ENCODE measurements around the gene PCDHGA1.
A peak's percentile ranks its signal among the peaks of the same experiment; 100 is the strongest.

Gene PCDHGA1

DNA sequence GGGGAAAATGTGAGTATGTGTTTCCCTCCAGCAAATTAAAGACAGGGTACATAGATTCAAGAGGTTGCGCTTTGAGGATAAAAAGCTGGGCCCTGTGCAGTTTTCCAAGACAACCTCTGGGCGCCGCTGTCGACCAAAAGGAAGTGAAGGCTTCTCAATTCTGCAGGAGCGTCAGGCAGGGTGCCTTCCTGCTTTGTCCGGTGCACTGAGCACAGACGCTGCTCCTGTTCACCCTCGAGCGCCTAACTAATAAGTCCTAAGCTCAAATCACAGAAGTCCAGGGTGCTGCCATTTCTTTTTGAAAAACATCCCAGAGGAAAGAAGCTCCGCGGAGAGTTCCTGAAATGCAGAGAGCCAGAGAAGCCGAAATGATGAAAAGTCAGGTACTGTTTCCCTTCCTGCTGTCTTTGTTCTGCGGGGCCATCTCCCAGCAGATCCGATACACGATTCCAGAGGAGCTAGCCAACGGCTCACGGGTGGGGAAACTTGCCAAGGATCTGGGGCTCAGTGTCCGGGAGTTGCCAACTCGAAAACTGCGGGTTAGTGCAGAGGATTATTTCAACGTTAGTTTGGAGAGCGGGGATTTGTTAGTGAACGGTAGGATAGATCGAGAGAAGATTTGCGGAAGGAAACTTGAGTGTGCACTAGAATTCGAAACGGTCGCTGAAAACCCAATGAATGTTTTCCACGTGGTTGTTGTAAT lies 19.8 kb downstream of the PCDHGA1 start, which contains the start of gene PCDHGB1:
Gene PCDHGB1 (plus strand): TSS at position 183 of the 703 bp plus-strand sequence. CDS start 162 bp downstream, at position 345.
- H3K4me3 ChIP-seq (ENCODE audit: low read depth, low read length): peak within 1 kb of the TSS; percentile 32
- DNase-seq (ENCODE audit: low read depth): no peak
- TF ChIP-seq, protein P1, sequence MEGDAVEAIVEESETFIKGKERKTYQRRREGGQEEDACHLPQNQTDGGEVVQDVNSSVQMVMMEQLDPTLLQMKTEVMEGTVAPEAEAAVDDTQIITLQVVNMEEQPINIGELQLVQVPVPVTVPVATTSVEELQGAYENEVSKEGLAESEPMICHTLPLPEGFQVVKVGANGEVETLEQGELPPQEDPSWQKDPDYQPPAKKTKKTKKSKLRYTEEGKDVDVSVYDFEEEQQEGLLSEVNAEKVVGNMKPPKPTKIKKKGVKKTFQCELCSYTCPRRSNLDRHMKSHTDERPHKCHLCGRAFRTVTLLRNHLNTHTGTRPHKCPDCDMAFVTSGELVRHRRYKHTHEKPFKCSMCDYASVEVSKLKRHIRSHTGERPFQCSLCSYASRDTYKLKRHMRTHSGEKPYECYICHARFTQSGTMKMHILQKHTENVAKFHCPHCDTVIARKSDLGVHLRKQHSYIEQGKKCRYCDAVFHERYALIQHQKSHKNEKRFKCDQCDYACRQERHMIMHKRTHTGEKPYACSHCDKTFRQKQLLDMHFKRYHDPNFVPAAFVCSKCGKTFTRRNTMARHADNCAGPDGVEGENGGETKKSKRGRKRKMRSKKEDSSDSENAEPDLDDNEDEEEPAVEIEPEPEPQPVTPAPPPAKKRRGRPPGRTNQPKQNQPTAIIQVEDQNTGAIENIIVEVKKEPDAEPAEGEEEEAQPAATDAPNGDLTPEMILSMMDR (IDR thresholded peaks at IDR 0.05; ENCODE audit: low read depth, low read length, missing control alignments): peak; percentile 43
- in situ Hi-C loops (cut with HindIII; ENCODE audit: low sequenced_read_pairs): no loop called here

DNA sequence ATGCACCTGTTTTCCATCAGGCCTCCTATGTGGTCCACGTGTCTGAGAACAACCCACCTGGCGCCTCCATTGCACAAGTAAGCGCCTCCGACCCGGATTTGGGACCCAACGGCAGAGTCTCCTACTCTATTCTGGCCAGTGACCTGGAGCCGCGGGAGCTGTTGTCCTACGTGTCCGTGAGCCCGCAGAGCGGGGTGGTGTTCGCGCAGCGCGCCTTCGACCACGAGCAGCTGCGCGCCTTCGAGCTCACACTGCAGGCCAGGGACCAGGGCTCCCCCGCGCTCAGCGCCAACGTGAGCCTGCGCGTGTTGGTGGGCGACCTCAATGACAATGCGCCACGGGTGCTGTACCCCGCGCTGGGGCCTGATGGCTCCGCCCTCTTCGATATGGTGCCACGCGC lies 21.3 kb downstream of the PCDHGA1 start:
- TF ChIP-seq, protein P1 (IDR thresholded peaks at IDR 0.05; ENCODE audit: low read depth, low read length, missing control alignments): no peak
- H3K4me3 ChIP-seq (ENCODE audit: low read depth, low read length): no peak overlapping the region
- in situ Hi-C loops (cut with HindIII; ENCODE audit: low sequenced_read_pairs): no loop called here
- DNase-seq (ENCODE audit: low read depth): no peak

DNA sequence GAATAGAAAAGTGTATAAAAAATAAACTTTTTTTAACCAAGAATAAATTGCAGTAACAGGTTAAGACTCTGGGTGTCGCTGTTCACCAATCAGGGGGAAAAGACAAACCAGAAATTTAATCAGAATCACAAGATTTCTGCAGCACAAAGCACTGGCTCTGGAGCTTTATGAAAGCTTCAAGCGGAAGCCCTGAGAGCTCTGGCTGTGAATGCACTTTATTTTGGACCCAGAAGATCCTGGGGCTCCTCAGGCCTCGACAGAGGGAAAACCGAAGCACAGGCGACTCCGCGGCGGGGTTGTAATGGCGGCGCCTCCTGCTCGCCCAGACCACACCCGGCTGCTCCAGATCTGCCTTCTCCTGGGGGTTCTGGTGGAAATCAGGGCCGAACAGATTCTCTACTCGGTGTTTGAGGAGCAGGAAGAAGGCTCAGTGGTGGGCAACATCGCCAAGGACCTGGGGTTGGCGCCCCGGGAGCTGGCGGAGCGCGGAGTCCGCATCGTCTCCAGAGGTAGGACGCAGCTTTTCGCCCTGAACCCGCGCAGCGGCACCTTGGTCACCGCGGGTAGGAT lies 24.7 kb downstream of the PCDHGA1 start, which contains the start of gene PCDHGA4:
Gene PCDHGA4 (plus strand): TSS at position 122 of the 570 bp plus-strand sequence. CDS start 87 bp downstream, at position 209.
- DNase-seq (ENCODE audit: low read depth): no peak
- H3K4me3 ChIP-seq (ENCODE audit: low read depth, low read length): peak within 1 kb of the TSS; percentile 21

DNA sequence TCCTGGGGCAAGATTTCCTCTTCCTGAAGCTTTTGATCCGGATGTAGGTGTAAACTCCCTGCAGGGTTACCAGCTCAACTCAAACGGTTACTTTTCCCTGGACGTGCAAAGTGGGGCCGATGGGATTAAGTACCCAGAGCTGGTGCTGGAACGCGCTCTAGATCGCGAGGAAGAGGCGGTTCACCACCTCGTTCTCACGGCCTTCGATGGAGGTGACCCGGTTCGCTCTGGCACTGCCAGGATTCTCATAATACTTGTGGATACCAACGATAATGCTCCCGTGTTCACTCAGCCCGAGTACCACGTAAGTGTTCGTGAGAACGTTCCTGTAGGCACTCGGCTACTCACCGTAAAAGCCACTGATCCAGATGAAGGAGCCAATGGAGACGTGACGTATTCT lies 25.3 kb downstream of the PCDHGA1 start:
- in situ Hi-C loops (cut with HindIII; ENCODE audit: low sequenced_read_pairs): no loop called here
- H3K4me3 ChIP-seq (ENCODE audit: low read depth, low read length): no peak overlapping the region
- no peak for DNase-seq (ENCODE audit: low read depth)
- TF ChIP-seq, protein P1 (IDR thresholded peaks at IDR 0.05; ENCODE audit: low read depth, low read length, missing control alignments): no peak

More for the DNA sequence above, 24.7 kb downstream of the PCDHGA1 start, which contains the start of gene PCDHGA4:
- in situ Hi-C loops (cut with HindIII; ENCODE audit: low sequenced_read_pairs): no loop called here
- TF ChIP-seq, protein P1 (IDR thresholded peaks at IDR 0.05; ENCODE audit: low read depth, low read length, missing control alignments): peak; percentile 31

DNA sequence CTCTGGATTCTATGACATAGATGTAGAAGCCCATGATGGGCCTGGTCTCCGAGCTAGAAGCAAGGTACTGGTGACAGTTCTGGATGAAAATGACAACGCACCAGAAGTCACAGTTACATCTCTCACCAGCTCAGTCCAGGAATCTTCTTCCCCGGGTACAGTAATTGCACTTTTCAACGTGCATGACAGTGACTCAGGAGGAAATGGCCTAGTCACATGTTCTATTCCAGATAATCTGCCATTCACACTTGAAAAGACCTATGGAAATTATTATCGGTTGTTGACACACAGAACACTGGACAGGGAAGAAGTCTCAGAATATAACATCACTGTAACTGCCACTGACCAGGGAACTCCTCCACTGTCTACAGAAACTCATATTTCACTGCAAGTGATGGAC lies 25.8 kb downstream of the PCDHGA1 start:
- DNase-seq (ENCODE audit: low read depth): no peak
- no peak overlapping the region for H3K4me3 ChIP-seq (ENCODE audit: low read depth, low read length)
- TF ChIP-seq, protein P1 (IDR thresholded peaks at IDR 0.05; ENCODE audit: low read depth, low read length, missing control alignments): no peak
- in situ Hi-C loops (cut with HindIII; ENCODE audit: low sequenced_read_pairs): no loop called here

DNA sequence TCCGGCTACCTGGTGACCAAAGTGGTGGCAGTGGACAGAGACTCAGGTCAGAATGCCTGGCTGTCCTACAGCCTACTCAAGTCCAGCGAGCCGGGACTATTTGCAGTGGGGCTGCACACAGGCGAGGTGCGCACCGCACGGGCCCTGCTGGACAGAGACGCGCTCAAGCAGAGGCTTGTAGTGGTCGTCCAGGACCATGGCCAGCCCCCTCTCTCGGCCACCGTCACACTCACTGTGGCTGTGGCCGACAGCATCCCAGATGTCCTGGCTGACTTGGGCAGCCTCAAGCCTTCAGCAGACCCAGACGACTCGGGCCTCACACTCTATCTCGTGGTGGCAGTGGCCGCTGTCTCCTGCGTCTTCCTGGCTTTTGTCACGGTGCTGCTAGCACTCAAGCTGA lies 26.6 kb downstream of the PCDHGA1 start:
- TF ChIP-seq, protein P1 (IDR thresholded peaks at IDR 0.05; ENCODE audit: low read depth, low read length, missing control alignments): no peak
- no peak for DNase-seq (ENCODE audit: low read depth)
- no peak overlapping the region for H3K4me3 ChIP-seq (ENCODE audit: low read depth, low read length)
- in situ Hi-C loops (cut with HindIII; ENCODE audit: low sequenced_read_pairs): no loop called here
